GM12878 (cell line): ENCODE measurements around the gene HSD17B4. TPM values are rescaled to one million over a fixed set of nuclear protein-coding genes. Genes with fewer than 3 reads are reported as not detected.
"Not testable (repeated sequence)": the region's sequence is repeated elsewhere in the genome, so short reads cannot be mapped to it uniquely, and the experiment has no call there.

Source experiments
- ATAC-seq: fragments of 200-7000 bp; cut with Tn5 transposase; 3 replicates; pipeline ENCODE4 v1.9.1; 2020; ENCODE audit warnings: mild to moderate bottlenecking, moderate library complexity
- BruUV-seq: library from RNA; stranded (reverse); fragments of 400-500 nt; replicated peaks from 2 replicates; lab custom pipeline; 2021; lab: Mats Ljungman, UMichigan
- CTCF ChIA-PET: fragments of 300-600 bp; sonication (Branson Sonifier 250); formaldehyde crosslinking; extraction: SDS; loops from one replicate; lab custom pipeline; 2021; ENCODE audit warnings: inconsistent platforms; lab: Yijun Ruan, JAX
- POLR2A ChIA-PET: fragments of 350-600 bp; formaldehyde crosslinking; extraction: SDS; loops from one replicate; lab custom pipeline; 2021; ENCODE audit warnings: inconsistent platforms; lab: Charles Lee
- RAD21 ChIA-PET: fragments of 300-600 bp; sonication (Branson Sonifier 250); formaldehyde crosslinking; loops from one replicate; lab custom pipeline; 2023; ENCODE audit warnings: antibody characterized with exemption; ENCODE audit not compliant: unreplicated experiment; lab: Charles Lee
- SMC1A ChIA-PET: fragments of 300-600 bp; sonication (Branson Sonifier 250); formaldehyde crosslinking; loops from one replicate; lab custom pipeline; 2023; ENCODE audit not compliant: unreplicated experiment, uncharacterized antibody; lab: Charles Lee
- DNase-seq: peaks from one replicate; pipeline ENCODE4 v3.0.0-alpha.2; 2011; ENCODE audit warnings: low read depth, low spot score
- FAIRE-seq: peaks from 3 replicates; lab custom pipeline; 2011; peaks lifted over from hg19 to GRCh38; lab: Jason Lieb, UNC
- H2AFZ ChIP-seq: 2 replicates; pipeline ENCODE4 v1.6.0; 2011; ENCODE audit warnings: low read depth, low read length, control low read depth; ENCODE audit not compliant: control insufficient read depth
- H3K27ac ChIP-seq: 2 replicates; pipeline ENCODE4 v1.5.1; 2011; ENCODE audit warnings: control low read depth; ENCODE audit not compliant: control insufficient read depth, insufficient read depth
- H3K27me3 ChIP-seq, 2 experiments: replicated peaks in 1 of 2; 2 replicates each; pipeline versions ENCODE4 v1.6.0 to v1.6.1; 2011; ENCODE audit warnings: low read length in 1 of 2; ENCODE audit not compliant: control insufficient read depth in 2 of 2, insufficient read depth in 2 of 2
- H3K36me3 ChIP-seq, 2 experiments: 2 replicates each; pipeline ENCODE4 v1.5.1; 2011; ENCODE audit warnings: low read length in 1 of 2; ENCODE audit not compliant: control insufficient read depth in 2 of 2, insufficient read depth in 2 of 2
- H3K4me1 ChIP-seq: 2 replicates; pipeline ENCODE4 v1.6.1; 2011; ENCODE audit warnings: mild to moderate bottlenecking, low read length, moderate library complexity, mixed read lengths; ENCODE audit not compliant: control insufficient read depth, insufficient read depth
- H3K4me2 ChIP-seq: 2 replicates; pipeline ENCODE4 v1.6.0; 2011; ENCODE audit warnings: control low read depth; ENCODE audit not compliant: control insufficient read depth, insufficient read depth
- H3K4me3 ChIP-seq: fragments of 200-600 bp; sonication (generic); 2 replicates; pipeline ENCODE4 v1.5.1; 2016
- H3K79me2 ChIP-seq: 2 replicates; pipeline ENCODE4 v1.6.0; 2011; ENCODE audit warnings: low read length; ENCODE audit not compliant: control insufficient read depth, insufficient read depth
- H3K9ac ChIP-seq: 2 replicates; pipeline ENCODE4 v1.8.0; 2011; ENCODE audit warnings: low read length, control low read depth, mixed read lengths; ENCODE audit not compliant: control insufficient read depth, insufficient read depth
- H3K9me3 ChIP-seq: replicated peaks from 3 replicates; pipeline ENCODE4 v1.5.1; 2011; ENCODE audit warnings: mild to moderate bottlenecking, low read length; ENCODE audit not compliant: control insufficient read depth, insufficient read depth
- H4K20me1 ChIP-seq: 2 replicates; pipeline ENCODE4 v1.6.0; 2011; ENCODE audit not compliant: control insufficient read depth, insufficient read depth
- CHD4 ChIP-seq: fragments of 200-600 bp; sonication (generic); IDR thresholded peaks from 2 replicates; pipeline ENCODE4 v1.6.1; 2016; ENCODE audit warnings: mild to moderate bottlenecking
- FOXM1 ChIP-seq: IDR thresholded peaks from 2 replicates; pipeline ENCODE4 v1.6.1; 2012; ENCODE audit warnings: low read depth, mild to moderate bottlenecking, inconsistent platforms, low read length, moderate library complexity
- NFYB ChIP-seq: IDR thresholded peaks from 2 replicates; pipeline ENCODE4 v1.6.1; 2011; ENCODE audit warnings: low read depth, mild to moderate bottlenecking, low read length, improper control_type of control experiment, moderate library complexity; ENCODE audit not compliant: insufficient read depth
- NKRF ChIP-seq: fragments of 450-650 bp; conservative IDR thresholded peaks from 2 replicates; pipeline ENCODE4 v1.6.1; 2017; ENCODE audit warnings: mild to moderate bottlenecking, moderate library complexity
- NR2C1 ChIP-seq: fragments of 450-650 bp; IDR thresholded peaks from 2 replicates; pipeline ENCODE4 v1.6.1; 2017; ENCODE audit warnings: antibody characterized with exemption, mild to moderate bottlenecking, moderate library complexity
- SIX5 ChIP-seq: IDR thresholded peaks from 2 replicates; pipeline ENCODE4 v1.6.1; 2011; ENCODE audit warnings: mild to moderate bottlenecking, low read depth, low read length, moderate library complexity; ENCODE audit not compliant: severe bottlenecking
- SMC3 ChIP-seq: IDR thresholded peaks from 2 replicates; pipeline ENCODE4 v1.6.1; 2011; ENCODE audit warnings: low read length, improper control_type of control experiment, borderline replicate concordance
- ZBTB4 ChIP-seq: fragments of 450-650 bp; formaldehyde crosslinking; IDR thresholded peaks from 2 replicates; pipeline ENCODE4 v1.4.0; 2022; ENCODE audit warnings: mild to moderate bottlenecking, moderate library complexity
- WGBS: methylation state at CpG from one replicate; pipeline ENCODE4 v1.1.6; 2016; ENCODE audit warnings: low lambda C conversion rate; ENCODE audit not compliant: insufficient replicate concordance, insufficient coverage; ENCODE audit errors: missing lambda C conversion rate; 5-methylcytosine and 5-hydroxymethylcytosine counted together
- in situ Hi-C: fragments of 300-500 bp; cut with MboI; formaldehyde crosslinking; loops from 9 replicates; pipeline ENCODE4 v1.14.3; 2018; ENCODE audit warnings: mixed read lengths
- intact Hi-C: fragments of 100-400 bp; cut with micrococcal nuclease; formaldehyde crosslinking; loops from one replicate; pipeline ENCODE4 v1.14.2; 2022; ENCODE audit not compliant: unreplicated experiment
- polyA plus RNA-seq, 11 experiments: library from polyadenylated mRNA; depleted of rRNA in 4 of 11; unstranded in 6 of 11; stranded (reverse) in 5 of 11; fragments of >200 nt; fragmentation: Nextera tagmentation in 4 of 11; fragmentation: Illumina TruSeq in 1 of 11; extraction: Ambion mirVana in 4 of 11; extraction: Trizol in 1 of 11; gene quantifications; 1 replicate in 1 of 11; 2 replicates in 10 of 11; pipeline versions ENCODE4 v1.2.1 to v1.2.3, GENCODE V29; 2011 to 2016; ENCODE audit warnings: inconsistent platforms in 2 of 11, missing spikeins in 2 of 11, low read depth in 1 of 11
- total RNA-seq, 4 experiments: library from RNA; depleted of rRNA in 3 of 4; stranded (reverse); fragments of >200 nt in 3 of 4; fragmentation: Illumina TruSeq in 1 of 4; extraction: Trizol in 1 of 4; gene quantifications; 2 replicates each; pipeline versions ENCODE4 v1.2.1 to v1.2.3, GENCODE V29; 2013 to 2021

HSD17B4 gene
- total and polyA plus RNA-seq, 10 of the 15 experiments (the other 5 are each of a cell fraction or from before 2014, with no cell fraction given): 38.6 to 125 (median 93.0) TPM

- in situ Hi-C loops, H3K27ac ChIP-seq, H3K36me3 ChIP-seq, H3K4me3 ChIP-seq, H3K79me2 ChIP-seq, intact Hi-C loops, H4K20me1 ChIP-seq, ATAC-seq, DNase-seq, POLR2A ChIA-PET, H3K4me1 ChIP-seq, H3K4me2 ChIP-seq, H3K9me3 ChIP-seq, H3K9ac ChIP-seq, BruUV-seq, H3K27me3 ChIP-seq, H2AFZ ChIP-seq, FAIRE-seq: not testable (repeated sequence)
- CTCF ChIA-PET: interaction anchor here (0.6 to 1.8 kb wide), 4 partner anchors 117 to 448 kb away, joined by 3 to 7 read pairs (median 3); no protein-coding TSS in a partner anchor
- WGBS: 67% methylated on average over 10 of the region's 10 CpGs
- SMC1A ChIA-PET: interaction anchor here (0.6 to 4.4 kb wide), 4 partner anchors 15 to 67 kb away, joined by 3 to 36 read pairs (median 12); no protein-coding TSS in a partner anchor
- RAD21 ChIA-PET: interaction anchor here (1.2 kb wide), 1 partner anchor 117 kb away, joined by 3 read pairs; no protein-coding TSS in a partner anchor
- TF ChIP-seq NFYB: peak; percentile 71
Observed at GRCh38 chr5:119432674-119433237, 19.5 kb upstream of the HSD17B4 start.

- intact Hi-C loops: loop anchor here (1.0 kb wide), 1 partner anchor 447 kb away; the partner anchor contains the start of gene DTWD2
- peaks cover 5% of the 10 kb centered on the region; the same call in 2 of the 3 replicates for H3K9me3 ChIP-seq
- peak; percentile 73 for FAIRE-seq
- in situ Hi-C loops: no loop called here
- no peak overlapping the region for H3K9ac ChIP-seq
- ChIA-PET POLR2A (interaction anchor here (0.9 to 1.2 kb wide), 3 partner anchors 23 to 120 kb away, joined by 3 to 4 read pairs (median 4); no protein-coding TSS in a partner anchor), RAD21 (interaction anchor here (0.9 to 2.8 kb wide), 19 partner anchors 13 to 452 kb away, joined by 3 to 33 read pairs (median 6); partner anchors contain the start of genes DMXL1 and DTWD2), SMC1A (interaction anchor here (0.6 to 4.4 kb wide), 30 partner anchors 11 to 1186 kb away, joined by 3 to 36 read pairs (median 5); partner anchors contain the start of gene DTWD2), CTCF (interaction anchor here (0.7 to 2.3 kb wide), 44 partner anchors 13 to 454 kb away, joined by 3 to 46 read pairs (median 4); partner anchors contain the start of genes DMXL1 and DTWD2)
- 0 out of 2 replicates have a peak overlapping the region, but pooled peaks have one; percentile 26 for H3K4me2 ChIP-seq
- ATAC-seq: peak; percentile 95
- DNase-seq: peak; percentile 44
- no peaks in the 10 kb centered on the region for H3K79me2 ChIP-seq
- H3K36me3 ChIP-seq: no peaks in the 10 kb centered on the region
- 6% methylated on average over 8 of the region's 8 CpGs for WGBS
- H4K20me1 ChIP-seq: no peaks in the 10 kb centered on the region
- H2AFZ ChIP-seq: peak overlapping the region; percentile 24
- BruUV-seq: no TSS peak
- H3K4me1 ChIP-seq: peaks cover 5% of the 10 kb centered on the region; the same call in 1 of the 2 replicates
- H3K4me3 ChIP-seq: no peak overlapping the region
- H3K27me3 ChIP-seq: no peaks in the 10 kb centered on the region
- no peak overlapping the region for H3K27ac ChIP-seq
- peak; percentile 54; the same call in 1 of the 2 replicates for TF ChIP-seq SMC3
- TF ChIP-seq NKRF: no peak
- no peak for TF ChIP-seq ZBTB4 (CRISPR knock-in tag)
- TF ChIP-seq SIX5: no peak
- TF ChIP-seq CHD4: no peak
- no peak for TF ChIP-seq NR2C1
- no peak for TF ChIP-seq FOXM1
Observed at GRCh38 chr5:119435436-119436132, 16.7 kb upstream of the HSD17B4 start.
